Stimulated activated CD8-positive, alpha-beta memory T cell treated with anti-CD3 and anti-CD28 coated beads, Interleukin-2, amount 100 ng/mL, for 48 hours (primary cell): ENCODE results near the gene RNF31.
"Not testable (repeated sequence)": the region's sequence is repeated elsewhere in the genome, so short reads cannot be mapped to it uniquely, and the experiment has no call there.

Experiments
- DNase-seq, 2 donors: peaks; one replicate each; pipeline ENCODE4 v3.0.0-alpha.2; 2020; ENCODE audit warnings: low read depth in 2 of 2

Gene RNF31

DNA sequence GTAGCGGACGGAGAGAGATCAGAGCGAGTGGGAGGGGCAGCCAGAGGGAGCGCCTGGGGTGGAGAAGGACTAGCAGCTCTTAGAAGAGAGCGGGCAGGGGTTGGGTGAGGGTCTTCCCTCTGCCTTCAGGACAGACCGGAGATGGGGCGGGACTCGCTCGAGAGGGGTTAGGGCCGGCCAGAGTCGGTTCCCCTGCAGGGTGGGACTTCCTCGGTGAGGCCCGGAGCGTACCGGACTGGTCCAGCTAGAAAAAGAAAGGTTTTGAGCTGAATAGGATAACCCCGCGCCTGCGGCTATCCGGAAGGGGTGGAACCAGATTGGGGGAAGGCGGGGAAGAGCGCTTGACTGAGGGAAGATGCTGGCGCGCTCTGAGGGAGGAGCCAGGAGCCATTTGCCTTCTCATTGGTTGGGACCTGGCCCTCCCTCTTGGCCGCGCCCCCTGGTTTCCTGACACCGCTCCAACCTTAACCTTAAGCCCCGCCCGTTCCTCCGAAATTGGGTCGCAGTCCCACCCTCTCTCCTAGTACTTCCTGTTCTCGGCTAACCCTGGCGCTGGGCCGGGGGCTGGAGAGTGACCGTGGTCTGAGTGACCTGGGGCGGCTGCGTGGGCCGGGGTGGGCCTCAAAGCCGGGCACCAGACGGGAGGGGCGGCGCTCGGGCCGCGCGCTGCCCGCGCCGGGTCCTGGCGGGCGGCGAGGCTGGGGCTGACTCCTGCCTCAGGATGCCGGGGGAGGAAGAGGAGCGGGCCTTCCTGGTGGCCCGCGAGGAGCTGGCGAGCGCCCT lies at the start of gene RNF31:
Gene RNF31, plus strand, starts transcription at position 521 of the 783 bp plus-strand sequence. Its CDS starts 201 bp downstream, at position 722.
- peak; percentile 96 to 97 for DNase-seq

DNA sequence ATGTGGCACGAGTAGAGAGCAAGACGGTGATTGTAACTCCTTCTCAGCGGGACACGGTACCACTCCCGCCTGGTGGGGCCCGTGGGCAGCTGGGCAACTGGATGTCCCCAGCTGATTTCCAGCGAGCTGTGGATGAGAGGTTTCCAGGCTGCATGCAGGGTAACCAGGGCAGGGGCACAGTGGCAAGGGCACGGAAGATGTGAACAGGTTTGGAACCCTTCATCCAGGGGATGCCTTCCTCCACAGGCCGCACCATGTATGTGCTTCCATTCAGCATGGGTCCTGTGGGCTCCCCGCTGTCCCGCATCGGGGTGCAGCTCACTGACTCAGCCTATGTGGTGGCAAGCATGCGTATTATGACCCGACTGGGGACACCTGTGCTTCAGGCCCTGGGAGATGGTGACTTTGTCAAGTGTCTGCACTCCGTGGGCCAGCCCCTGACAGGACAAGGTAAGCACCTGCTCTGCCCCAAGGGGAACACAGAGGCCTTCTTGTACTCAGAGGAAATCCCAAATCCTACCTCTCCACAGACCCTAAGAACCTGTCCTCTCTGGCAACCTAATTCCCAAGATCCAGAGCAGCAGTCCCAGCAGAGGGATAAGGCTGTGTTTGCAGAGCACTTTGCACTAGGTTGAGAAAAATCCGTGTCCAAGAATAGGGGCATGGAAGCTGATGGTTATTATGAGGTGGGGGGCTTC lies 48.9 kb upstream of the RNF31 start:
- no peak for DNase-seq

DNA sequence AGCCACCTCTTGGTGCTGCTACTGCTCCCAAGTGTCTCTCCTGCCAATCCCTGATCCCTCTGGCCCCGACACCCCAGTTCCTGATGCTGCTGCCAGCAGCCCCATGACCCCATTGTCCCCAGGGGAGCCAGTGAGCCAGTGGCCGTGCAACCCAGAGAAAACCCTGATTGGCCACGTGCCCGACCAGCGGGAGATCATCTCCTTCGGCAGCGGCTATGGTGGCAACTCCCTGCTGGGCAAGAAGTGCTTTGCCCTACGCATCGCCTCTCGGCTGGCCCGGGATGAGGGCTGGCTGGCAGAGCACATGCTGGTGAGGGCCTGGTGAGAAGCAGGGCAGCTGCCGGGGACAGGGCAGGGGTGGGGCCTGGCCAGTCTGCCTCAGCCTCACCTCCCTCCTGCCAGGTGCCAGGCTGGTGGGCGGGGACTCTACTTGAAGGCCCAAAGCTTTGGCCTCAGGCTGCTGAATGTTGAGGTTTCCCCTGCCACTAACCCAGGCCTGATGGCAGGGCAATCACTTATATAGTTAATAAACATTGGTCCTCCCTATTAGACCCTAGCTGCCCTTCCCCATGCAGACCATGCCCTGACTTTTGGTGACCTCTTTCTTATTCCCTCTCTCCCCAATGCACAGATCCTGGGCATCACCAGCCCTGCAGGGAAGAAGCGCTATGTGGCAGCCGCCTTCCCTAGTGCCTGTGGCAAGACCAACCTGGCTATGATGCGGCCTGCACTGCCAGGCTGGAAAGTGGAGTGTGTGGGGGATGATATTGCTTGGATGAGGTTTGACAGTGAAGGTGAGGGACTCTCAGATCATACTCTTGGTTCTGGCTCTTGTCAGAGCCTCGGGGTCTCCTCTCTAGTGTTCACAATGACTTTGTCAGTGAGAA lies 48.1 kb upstream of the RNF31 start:
- no peak for DNase-seq

- no peak for DNase-seq
Observed at GRCh38 chr14:24100197-24100981, 46.9 kb upstream of the RNF31 start.

- no peak for DNase-seq
Observed at GRCh38 chr14:24100982-24101494, 46.3 kb upstream of the RNF31 start.

DNA sequence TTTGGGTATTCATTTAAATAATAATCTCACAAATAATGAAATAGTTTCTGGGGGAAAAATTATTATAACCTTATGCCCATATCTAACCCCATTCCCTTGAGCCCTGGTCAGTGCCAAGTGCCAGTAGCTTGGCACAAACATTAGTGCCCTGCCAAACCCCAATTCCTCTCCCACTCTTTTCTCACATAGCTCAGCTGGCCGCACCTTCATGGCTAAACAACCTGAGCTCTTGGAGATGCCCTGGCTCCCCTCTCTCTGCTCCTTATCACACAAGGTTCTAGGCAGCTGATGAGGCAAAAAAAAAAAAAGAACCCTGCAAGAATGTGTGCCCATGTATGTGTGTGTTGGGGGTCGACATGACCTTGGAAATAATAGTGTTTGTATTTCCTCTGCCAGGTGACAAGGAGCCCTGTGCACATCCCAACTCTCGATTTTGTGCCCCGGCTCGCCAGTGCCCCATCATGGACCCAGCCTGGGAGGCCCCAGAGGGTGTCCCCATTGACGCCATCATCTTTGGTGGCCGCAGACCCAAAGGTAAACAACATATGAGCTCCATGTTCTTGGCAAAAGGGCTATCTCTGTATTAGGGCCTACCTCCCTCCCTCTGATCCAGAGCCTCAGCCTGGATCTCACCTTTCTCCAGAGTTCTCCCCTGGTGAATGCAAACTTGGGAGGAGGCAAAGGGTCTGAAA lies 44.8 kb upstream of the RNF31 start:
- DNase-seq, result no peak

- no peak for DNase-seq
Observed at GRCh38 chr14:24103451-24103850, 43.8 kb upstream of the RNF31 start.

DNA sequence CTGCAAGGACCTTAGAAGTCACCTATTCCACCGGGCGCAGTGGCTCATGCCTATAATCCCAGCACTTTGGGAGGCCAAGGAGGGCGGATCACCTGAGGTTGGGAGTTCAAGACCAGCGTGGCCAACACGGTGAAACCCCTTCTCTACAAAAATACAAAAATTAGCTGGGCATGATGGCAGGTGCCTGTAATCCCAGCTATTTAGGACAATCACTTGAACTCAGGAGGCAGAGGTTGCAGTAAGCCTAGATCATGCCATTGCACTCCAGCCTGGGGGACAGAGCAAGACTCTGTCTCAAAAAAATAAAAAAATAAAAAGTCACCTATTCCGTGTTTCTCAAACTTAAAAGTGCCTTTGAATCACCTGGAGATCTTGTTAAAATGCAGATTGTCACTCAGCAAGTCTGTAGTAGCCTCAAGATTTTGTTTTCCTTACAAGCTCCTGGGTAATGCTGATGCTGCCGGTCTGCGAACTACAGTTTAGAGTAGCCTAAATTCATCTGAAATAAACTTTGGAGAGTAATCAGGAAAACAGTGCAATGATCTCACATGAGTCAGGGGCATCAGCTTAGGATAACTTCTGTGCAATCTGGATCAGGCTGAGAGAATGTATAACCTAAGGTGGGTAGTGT lies 41.6 kb upstream of the RNF31 start:
- not testable (repeated sequence) for DNase-seq

- no peak for DNase-seq
Observed at GRCh38 chr14:24106672-24107271, 40.5 kb upstream of the RNF31 start.

DNA sequence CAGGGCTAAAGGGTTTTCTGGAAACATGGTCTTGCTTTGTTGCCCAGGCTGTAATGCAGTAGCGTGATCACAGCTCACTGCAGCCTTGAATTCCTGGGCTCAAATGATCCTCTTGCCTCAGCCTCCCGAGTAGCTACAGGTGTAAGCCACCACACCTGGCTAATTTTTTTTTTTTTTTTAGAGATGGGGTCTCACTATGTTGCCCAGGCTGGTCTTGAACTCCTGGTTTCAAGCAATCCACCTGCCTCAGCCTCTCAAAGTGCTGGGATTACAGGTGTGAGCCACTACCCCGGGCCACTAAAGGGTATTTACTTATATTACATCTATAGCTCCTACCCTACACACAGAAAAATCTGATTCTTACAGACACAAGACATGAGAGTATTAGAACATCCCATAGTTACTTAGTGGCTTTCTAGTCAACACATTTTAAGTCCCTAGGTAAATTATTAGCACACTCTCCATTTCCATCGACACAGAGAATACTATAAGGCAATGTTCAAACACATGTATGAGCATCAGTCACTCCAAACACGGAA lies 38.9 kb upstream of the RNF31 start:
- DNase-seq, result no peak

- no peak for DNase-seq
Observed at GRCh38 chr14:24110060-24110459, 37.2 kb upstream of the RNF31 start.

- DNase-seq, result no peak
Observed at GRCh38 chr14:24110523-24110922, 36.8 kb upstream of the RNF31 start.

DNA sequence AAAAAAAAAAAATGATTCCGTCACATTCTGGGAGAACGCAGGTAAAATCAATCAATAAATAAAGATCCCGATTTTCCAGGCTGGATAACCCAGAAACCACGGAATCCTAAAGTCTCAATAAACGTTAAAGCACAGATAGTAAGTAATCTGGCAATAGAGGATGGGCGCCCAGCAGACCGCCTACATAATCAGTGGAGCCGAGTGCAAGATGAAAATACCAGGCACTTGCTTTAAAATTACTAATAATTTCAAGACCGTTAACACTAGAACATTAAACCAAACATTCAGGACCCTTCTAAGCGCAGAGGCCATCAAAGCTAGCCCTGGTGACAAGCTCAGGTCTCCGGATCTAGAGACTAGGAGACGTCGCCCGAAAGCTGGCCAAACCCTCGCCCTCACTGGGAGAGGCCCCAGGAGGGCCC lies 33.9 kb upstream of the RNF31 start:
- DNase-seq, result no peak

- peak; percentile 74 to 77 for DNase-seq
Observed at GRCh38 chr14:24113801-24114531, 33.3 kb upstream of the RNF31 start.

GRCh38 chr14:24114532-24115421 lies 32.5 kb upstream of the RNF31 start, which contains the start of the genes DCAF11 and NRL:
TSS of gene DCAF11 (plus strand) at chr14:24114777. CDS start at chr14:24115595, 818 bp downstream.
TSS of gene NRL (minus strand) at chr14:24114949. CDS start at chr14:24082848, 32,101 bp downstream.
- peak; percentile 97 for DNase-seq

- DNase-seq, result no peak
Observed at GRCh38 chr14:24115422-24116127, 31.7 kb upstream of the RNF31 start.
